Measurements from ENCODE around the gene DHDH. TPM values are rescaled to one million over a fixed set of nuclear protein-coding genes. Genes with fewer than 3 reads are reported as not detected.

The DHDH gene
- total RNA-seq, 1 experiment from 2014 or later, result not detected

DNA sequence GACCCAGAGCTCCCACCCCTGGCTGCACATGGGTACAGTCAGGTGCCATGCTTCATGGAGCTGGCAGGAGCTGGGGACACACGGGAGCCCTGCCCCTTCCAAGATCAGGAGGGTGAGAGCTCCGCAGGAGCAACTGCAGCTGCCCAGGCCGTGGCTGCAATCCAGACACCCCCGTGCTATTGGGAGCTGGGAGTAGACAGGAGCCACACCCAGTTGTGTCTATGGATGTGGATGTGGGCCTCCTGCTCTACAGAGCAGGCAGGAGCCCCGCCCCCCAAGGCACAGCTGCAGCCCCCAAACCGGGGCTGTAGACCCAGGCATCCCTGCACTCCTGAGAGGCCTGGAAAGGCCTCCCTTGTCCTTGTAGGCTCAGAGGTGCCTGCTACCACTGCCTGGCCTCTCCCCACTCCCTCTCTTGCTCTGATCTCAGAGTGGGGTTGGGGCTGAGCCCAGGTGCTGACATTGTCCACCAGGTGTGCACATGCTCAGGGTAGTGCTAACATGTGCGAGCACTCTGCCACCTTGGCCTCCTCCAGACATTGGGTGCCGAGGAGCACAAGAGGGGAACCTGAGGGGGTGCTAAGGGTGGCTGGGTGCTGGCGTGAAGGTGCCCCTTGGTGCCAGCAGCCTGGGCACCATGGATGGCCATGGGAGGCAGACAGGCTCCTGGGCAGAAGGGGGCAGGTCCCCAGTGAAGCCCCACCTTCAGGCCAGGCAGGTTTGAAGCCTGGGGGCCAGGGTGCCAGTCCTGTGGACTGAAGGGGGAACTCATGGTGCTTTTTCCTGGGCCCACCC lies 13.2 kb downstream of the DHDH start:
- no peak for DNase-seq (ENCODE audit: low read depth)

DNA sequence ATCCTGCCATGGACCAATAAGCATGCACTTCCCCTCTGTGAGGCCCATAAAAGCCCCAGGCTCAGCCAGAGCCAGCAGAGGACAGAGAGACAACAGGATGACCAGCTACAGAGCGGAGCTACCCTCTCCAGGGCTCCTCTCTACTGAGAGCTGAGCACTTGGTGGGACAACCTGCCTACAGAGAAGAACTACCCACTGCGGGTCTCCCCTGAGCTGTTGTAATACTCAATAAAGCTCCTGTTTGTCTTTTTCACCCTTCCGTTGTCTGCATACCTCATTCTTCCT lies 13.7 kb downstream of the DHDH start:
- DNase-seq (ENCODE audit: low read depth), result no peak

DNA sequence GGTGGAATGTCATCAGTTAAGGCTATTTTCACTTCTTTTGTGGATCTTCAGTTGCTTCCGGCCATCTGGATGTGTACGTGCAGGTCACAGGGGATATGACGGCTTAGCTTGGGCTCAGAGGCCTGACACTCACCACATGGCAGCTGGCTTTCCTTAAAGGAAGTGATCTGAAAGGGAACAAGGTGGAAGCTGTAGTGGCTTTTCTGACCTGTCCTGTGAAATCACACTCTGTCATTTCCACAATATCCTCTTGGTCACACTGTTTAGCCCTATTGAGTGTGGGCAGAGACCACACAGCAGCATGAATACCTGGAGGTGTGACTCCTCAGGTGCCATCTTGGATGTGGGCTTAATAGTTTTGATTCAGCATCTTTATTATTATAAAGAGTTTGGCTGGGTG lies 16.7 kb downstream of the DHDH start:
- no peak for DNase-seq (ENCODE audit: low read depth)

DNA sequence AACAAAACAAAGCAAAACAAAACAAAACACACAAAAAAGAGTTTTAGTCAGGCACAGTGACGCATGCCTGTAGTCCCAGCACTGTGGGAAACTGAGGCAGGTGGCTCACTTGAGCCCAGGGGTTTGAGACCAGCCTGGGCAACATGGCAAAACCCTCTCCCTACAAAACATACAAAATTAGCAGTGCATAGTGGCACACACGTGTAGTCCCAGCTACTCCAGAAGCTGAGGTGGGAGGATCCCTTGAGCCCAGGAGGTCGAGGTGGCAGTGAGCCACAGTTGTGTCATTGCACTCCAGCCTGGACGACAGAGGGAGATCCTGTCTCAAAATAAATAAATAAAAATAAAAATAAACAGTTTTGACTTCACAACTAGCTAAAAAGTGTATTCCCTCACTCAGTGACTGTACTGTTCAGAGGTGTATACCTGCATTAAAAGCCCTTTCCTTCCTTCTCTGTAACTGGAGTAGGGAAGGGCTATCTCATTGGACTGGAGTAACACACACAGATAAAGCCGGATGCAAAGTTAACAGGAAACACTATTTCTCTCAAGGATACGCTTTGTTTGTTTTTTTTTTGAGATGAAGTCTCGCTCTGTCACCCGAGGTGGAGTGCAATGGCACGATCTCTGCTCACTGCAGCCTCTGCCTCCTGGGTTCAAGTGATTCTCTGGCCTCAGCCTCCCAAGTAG lies 17.5 kb downstream of the DHDH start:
- no peak for DNase-seq (ENCODE audit: low read depth)

DNA sequence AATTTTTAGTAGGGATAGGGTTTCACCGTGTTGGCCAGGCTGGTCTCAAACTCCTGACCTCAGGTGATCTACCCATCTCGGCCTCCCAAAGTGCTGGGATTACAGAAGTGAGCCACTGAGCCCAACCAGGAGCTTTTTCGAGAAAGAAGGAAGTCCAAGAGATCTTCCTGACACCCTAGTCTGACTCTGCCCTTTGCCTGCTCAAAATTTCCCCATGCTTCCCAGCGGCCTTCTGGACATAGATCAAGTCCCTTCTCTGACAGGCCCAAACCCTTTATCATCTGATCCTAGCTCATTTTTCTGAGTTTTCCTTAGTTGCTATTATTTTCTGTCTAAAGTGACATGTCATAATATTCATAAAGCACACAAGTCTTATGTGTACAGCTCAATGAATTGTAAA lies 19.6 kb downstream of the DHDH start:
- DNase-seq (ENCODE audit: low read depth), result no peak

DNA sequence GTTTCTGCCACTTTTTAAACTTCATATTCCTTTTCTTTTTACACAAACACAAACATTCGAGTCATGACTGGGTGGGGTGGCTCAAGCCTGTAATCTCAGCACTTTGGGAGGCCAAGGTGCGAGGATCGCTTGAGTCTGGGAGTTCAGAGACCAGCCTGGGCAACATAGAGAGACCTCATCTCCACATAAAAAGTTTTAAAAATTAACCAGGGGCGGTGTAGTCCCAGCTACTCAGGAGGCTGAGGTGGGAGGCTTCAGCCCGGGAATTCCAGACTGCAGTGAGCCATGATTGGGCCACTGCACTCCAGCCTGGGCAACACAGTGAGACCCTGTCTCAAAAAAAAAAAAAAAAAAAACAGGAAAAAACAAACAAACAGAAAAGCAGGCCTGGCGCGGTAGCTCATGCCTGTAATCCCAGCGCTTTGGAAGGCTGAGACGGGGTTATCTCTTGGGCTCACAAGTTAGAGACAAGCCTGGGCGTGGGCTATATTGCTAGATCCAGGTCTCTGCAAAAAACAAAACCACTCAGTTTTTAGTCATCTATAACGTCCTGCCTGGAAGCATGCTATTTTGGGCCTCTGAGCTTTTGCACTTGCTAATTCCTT lies 20.6 kb downstream of the DHDH start:
- DNase-seq (ENCODE audit: low read depth), result no peak

DNA sequence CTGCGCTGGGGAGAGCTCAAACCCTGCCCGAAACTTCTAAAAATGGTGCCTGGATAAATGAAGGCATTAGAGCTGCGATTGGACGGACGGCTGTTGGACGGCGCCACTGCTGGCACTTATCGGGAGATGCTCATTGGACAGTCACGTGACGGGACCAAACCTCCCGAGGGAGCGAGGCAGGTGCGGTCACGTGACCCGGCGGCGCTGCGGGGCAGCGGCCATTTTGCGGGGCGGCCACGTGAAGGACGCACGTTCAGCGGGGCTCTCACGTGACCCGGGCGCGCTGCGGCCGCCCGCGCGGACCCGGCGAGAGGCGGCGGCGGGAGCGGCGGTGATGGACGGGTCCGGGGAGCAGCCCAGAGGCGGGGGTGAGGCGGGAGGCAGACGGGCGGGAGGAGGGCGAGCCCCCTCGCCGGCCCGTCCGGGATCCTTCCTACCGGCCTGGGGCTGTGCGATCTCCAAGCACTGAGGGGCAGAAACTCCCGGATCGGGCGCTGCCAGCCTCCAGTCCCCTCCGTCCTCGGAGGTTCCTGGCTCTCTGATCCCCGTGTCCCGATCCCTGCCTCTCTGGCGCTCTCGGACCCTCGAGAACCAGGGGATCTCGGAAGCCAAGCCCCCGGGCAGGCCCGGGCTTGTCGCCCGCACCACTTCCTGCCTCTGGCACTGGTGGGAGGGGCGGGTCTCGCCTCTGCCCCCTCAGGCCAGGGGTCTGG lies 21.3 kb downstream of the DHDH start, which contains the start of gene BAX:
Gene BAX, plus strand, starts transcription at position 281 of the 713 bp plus-strand sequence. Its CDS starts 54 bp downstream, at position 335.
- peak; percentile 97 for DNase-seq (ENCODE audit: low read depth)

DNA sequence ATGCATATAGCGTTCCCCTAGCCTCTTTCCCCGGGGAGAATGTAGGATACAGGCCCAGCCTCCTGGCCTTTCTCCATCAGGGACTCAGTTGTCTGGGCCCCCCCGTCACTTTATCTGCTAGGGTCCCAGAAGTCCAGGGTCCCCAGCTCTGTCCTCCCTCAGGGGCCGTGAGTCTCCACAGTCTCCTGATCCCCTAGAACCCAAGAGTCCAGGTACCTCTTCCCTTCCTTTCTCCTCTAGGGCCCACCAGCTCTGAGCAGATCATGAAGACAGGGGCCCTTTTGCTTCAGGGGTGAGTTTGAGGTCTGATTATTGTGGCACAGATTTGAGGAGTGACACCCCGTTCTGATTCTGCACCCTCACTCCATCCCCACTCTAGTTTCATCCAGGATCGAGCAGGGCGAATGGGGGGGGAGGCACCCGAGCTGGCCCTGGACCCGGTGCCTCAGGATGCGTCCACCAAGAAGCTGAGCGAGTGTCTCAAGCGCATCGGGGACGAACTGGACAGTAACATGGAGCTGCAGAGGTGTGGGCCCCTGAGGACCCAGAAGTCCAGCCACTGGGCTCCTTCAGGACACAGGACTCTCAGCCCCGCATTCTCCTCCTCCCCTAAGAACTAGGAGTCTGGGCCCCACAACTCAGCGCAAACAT lies 21.9 kb downstream of the DHDH start:
- no peak for DNase-seq (ENCODE audit: low read depth)

DNA sequence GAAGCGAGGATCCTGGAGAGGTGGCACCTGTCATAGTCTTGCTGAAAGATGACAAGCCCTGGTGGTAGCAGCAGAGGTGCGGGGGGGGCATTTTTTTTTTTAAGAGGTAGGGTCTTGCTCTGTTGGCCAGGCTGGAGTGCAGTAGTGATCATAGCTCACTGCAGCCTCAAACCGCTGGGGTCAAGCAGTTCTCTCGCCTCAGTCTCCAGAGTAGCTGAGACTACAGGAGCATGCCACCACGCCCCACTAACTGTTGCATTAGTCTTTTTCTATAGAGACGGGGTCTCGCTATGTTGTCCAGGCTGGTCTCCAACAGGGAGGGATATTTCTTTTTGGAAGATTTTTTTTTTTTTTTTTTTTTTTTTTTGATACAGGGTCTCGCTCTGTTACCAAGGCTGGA lies 24.5 kb downstream of the DHDH start:
- DNase-seq (ENCODE audit: low read depth), result no peak

DNA sequence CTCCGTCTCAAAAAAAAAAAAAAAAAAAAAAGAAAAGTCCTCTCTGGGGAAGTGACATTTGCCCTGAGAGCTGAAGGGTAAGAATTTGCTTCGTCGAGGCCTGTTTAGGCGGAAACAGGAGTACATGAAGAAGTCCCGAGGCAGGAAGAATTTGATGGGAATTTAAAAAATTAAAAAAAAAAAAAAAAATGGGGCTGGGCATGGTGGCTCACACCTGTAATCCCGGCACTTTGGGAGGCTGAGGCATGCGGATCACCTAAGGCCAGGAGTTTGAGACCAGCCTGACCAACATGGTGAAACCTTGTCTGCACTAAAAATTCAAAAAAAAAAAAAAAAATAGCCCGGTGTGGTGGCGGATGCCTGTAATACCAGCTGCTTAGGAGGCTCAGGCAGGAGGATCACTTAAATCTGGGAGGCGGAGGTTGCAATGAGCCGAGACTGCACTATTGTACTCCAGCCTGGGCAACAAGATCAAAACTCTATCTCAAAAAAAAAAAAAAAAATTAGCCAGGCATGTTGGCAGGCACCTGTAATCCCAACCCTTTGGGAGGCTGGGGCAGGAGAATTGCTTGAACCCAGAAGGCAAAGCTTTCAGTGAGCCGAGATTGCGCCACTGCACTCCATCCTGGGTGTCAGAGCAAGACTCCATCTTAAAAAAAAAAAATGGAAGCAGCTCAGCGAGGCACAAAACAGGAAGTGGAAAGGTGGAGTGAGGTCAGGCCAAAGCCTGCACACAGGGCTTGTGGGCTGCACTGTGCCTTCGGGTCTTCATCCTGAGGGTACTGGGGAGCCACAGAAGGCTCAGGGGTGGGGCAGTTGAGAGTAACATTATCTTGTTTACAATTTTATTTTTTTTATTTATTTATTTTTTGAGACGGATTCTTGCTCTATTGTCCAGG lies 26.1 kb downstream of the DHDH start:
- no peak for DNase-seq (ENCODE audit: low read depth)

DNA sequence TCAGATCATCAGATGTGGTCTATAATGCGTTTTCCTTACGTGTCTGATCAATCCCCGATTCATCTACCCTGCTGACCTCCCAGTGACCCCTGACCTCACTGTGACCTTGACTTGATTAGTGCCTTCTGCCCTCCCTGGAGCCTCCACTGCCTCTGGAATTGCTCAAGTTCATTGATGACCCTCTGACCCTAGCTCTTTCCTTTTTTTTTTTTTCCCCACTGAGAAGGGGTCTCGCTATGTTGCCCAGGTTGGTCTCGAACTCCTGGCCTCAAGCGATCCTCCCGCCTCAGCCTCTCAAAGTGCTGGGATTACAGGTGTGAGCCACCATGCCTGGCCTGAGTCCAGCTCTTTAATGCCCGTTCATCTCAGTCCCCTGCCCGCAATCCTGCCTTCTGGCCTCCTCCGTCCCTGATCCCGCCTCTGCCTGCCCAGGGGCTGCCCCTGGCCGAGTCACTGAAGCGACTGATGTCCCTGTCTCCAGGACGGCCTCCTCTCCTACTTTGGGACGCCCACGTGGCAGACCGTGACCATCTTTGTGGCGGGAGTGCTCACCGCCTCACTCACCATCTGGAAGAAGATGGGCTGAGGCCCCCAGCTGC lies 27.7 kb downstream of the DHDH start:
- DNase-seq (ENCODE audit: low read depth), result no peak

DNA sequence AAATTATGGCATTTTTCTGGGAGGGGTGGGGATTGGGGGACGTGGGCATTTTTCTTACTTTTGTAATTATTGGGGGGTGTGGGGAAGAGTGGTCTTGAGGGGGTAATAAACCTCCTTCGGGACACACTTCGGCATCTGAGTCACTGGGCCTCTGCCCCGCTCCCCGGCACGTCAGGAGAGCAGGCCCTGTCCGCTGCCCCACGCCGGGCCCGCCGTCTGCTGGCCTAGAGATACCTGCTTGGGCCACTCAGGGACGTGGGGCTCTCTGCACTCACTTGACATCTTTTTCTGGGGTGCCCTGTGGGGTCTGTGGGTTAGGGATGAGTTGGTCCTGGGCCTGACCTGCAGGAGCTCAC lies 28.2 kb downstream of the DHDH start:
- no peak for DNase-seq (ENCODE audit: low read depth)

DNA sequence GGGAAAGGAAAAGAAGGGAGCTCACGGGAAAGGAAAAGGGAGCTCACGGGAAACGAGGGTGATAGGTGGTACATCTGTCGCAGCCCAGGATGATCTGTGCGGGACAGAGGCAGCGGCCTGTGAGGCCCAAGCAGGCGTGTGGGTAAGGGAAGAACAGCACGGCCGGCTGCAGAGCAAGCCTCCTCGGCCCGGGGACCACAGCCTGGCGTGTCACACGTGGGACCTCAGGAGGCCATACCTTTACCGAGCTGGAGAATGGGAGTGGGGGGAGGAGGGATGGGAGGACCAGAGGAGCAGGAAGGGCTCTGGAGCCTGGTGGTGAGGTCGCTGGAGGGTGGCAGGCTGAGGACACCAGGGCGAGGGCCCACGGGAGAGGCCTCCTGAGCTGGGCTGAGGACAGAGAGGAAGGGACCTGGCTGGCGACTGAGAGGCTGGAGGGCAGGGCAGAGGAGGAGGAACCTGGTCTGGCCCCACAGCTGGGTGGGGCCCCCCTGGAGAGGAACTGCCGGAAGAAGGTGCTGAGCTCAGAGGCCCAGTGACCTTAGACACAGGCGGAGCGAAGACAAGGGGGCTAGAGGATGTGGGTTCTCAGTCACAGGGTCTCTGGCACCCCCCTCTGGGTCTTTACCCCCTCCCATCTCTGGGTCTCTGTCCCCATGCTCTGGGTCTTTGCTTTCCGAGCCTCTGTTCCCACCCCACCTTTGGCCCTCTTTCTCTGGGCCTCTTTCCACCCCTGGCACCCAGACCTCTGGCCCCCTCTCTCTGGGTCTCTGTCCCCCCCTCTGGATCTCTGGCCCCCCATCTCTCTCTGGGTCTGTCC lies 28.7 kb downstream of the DHDH start:
- peak; percentile 72 for DNase-seq (ENCODE audit: low read depth)

DNA sequence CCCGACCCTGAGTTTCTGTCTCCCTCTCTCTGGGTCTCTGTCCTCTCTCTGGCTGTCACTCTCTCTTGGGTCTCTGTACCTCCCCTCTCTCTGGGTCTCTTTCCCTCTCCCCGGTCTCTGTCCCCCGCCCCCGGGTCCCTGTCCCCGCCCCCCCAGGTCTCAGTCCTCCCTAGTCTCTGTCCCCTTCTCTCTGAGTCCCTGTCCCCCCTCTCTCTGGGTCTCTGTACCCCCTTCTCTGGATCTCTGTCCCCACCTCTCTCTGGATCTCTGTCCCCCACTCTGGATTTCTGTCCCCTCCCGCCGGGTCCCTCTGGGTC lies 29.3 kb downstream of the DHDH start:
- no peak for DNase-seq (ENCODE audit: low read depth)

DNA sequence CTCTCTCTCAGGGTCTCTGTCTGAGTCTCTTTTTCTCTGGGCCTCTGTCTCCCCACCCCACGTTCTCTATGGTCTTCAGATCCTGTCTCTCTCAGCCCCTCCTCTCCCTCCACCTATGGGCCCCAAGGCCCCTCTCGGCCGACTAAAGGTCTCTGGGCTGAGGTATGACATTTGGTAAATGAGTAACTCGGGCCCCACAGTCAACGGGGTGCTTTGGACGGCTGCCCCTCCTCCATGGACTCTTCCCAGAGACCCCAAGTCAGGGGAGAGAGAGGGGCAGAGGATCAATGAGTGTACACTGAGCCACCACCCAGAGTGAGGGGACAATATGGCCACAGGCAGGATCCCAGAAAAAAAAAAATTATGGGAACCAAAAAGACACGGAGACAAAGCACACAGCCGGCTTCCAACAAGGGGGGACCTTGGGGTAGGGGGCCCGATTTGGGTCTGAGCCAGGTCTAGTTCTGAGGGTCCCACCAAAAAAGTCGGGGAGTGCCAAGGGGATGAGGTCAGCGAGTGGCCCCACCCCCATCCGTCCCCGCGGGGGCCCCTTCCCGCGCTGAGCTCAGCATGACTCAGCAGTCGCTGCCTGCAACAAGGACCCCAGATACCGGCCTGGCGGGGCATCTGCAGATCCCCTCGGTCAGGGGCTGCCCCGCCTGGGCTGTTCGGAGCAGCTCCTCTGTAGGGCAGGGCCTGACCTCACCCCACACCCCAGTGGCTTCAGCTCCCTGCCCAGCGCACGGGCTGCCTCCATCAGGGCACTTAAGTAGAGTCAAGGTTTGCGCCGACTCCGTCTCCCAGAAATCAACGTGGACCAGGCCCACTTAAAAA lies 30.1 kb downstream of the DHDH start:
- DNase-seq (ENCODE audit: low read depth), result peak; percentile 79

DNA sequence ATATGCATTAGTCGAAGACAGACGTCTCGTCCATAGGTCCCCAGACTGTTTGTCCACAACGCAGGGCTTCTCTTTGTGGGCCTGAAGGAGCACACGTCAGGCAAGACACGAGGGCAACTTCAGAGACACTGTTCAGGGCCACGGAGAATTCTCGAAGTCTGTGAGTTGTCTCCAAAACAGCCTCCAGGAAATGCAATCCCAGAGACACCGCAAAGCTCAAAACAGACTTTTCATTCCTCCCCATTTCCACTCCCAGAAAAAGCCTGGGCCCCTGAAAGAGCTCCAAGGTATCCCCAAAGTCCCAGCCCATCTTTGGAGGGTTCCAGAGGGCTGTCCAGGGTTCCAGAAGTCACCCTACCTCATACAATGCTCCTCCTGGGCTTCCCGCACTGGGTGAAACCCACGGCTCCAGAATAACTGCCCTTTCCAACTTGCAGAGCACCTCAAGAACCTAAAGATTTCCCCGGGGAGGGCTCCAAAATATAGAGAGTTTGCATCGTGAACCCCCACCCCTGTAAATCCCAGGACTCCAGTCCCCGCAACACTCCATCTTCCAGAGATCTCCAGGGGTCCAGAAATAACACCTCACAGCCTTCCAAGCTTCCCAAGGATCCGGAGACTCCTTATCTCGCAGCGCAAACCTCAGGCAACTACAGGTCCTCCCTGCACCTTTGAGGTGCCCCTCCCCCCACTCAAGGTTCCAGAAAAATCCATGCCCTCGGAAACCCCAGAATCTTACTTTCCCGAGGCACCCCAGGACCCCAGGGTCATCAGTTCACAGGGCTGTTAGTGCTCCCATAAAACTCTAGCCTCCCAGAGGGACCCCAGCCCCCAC lies 30.9 kb downstream of the DHDH start:
- DNase-seq (ENCODE audit: low read depth), result no peak

DNA sequence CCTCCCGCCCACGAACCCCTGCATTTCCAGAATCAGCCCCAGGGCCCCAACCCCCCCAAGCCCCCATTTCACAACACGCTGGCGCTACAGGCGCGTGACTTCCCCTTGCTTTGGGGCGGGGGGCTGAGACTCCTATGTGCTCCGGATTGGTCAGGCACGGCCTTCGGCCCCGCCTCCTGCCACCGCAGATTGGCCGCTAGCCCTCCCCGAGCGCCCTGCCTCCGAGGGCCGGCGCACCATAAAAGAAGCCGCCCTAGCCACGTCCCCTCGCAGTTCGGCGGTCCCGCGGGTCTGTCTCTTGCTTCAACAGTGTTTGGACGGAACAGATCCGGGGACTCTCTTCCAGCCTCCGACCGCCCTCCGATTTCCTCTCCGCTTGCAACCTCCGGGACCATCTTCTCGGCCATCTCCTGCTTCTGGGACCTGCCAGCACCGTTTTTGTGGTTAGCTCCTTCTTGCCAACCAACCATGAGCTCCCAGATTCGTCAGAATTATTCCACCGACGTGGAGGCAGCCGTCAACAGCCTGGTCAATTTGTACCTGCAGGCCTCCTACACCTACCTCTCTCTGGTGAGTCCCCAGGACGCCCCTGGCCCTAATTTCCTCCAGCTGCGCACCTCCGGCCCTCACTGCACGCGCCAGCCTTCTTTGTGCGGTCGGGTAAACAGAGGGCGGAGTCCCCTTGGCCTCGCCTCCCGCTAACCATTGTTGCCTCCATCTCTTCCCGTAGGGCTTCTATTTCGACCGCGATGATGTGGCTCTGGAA lies 31.7 kb downstream of the DHDH start, which contains the start of gene FTL:
Gene FTL, plus strand, starts transcription at position 270 of the 766 bp plus-strand sequence. Its CDS starts 199 bp downstream, at position 469.
- DNase-seq (ENCODE audit: low read depth), result peak; percentile 96
